HAP-1 (cell line): Measurements from ENCODE around the gene CRY2.
A peak's percentile ranks its signal among the peaks of the same experiment; 100 is the strongest.

Source experiments
- DNase-seq, 2 experiments: peaks; one replicate each; pipeline ENCODE4 v3.0.0-alpha.2; 2016 to 2020; ENCODE audit warnings: low spot score in 2 of 2
- H3K27me3 ChIP-seq: fragments of 250-450 bp; sonication (Bioruptor Pico); 2 replicates; pipeline ENCODE4 v1.5.1; 2020; ENCODE audit warnings: low read depth, mild to moderate bottlenecking, moderate library complexity
- H3K36me3 ChIP-seq: fragments of 250-450 bp; sonication (Bioruptor Pico); replicated peaks from 2 replicates; pipeline ENCODE4 v1.5.1; 2020; ENCODE audit warnings: mild to moderate bottlenecking
- H3K4me1 ChIP-seq: fragments of 250-450 bp; sonication (Bioruptor Pico); 2 replicates; pipeline ENCODE4 v1.5.1; 2020; ENCODE audit warnings: mild to moderate bottlenecking
- H3K4me3 ChIP-seq: fragments of 250-450 bp; sonication (Bioruptor Pico); 2 replicates; pipeline ENCODE4 v1.5.1; 2020; ENCODE audit warnings: mild to moderate bottlenecking, moderate library complexity
- H3K9me3 ChIP-seq: fragments of 250-450 bp; sonication (Bioruptor Pico); 2 replicates; pipeline ENCODE4 v1.5.1; 2020; ENCODE audit warnings: mild to moderate bottlenecking, moderate library complexity
- in situ Hi-C: fragments of 300-500 bp; cut with MboI; formaldehyde crosslinking; loops from 3 replicates; pipeline ENCODE4 v1.14.3; 2020; ENCODE audit warnings: low sequenced_read_pairs, inconsistent platforms, mixed read lengths

The CRY2 gene

GRCh38 chr11:45847911-45848316, 639 bp downstream of the CRY2 start:
- peaks cover 22% of the 10 kb centered on the region for H3K4me1 ChIP-seq
- H3K9me3 ChIP-seq: no peaks in the 10 kb centered on the region
- H3K36me3 ChIP-seq: no peaks in the 10 kb centered on the region
- peak overlapping the region; percentile 87 for H3K4me3 ChIP-seq
- no peaks in the 10 kb centered on the region for H3K27me3 ChIP-seq
- DNase-seq: peak in 1 of 2 experiments; percentile 49
- in situ Hi-C loops: no loop called here

GRCh38 chr11:45848654-45849081, 1.4 kb downstream of the CRY2 start:
- in situ Hi-C loops: no loop called here
- H3K4me3 ChIP-seq: peak overlapping the region; percentile 87

GRCh38 chr11:45850446-45850845, 3.2 kb downstream of the CRY2 start:
- peaks cover 24% of the 10 kb centered on the region for H3K4me1 ChIP-seq
- in situ Hi-C loops: no loop called here
- H3K36me3 ChIP-seq: no peaks in the 10 kb centered on the region
- H3K9me3 ChIP-seq: no peaks in the 10 kb centered on the region
- H3K27me3 ChIP-seq: no peaks in the 10 kb centered on the region
- H3K4me3 ChIP-seq: no peak overlapping the region
- DNase-seq: no peak

More at GRCh38 chr11:45848654-45849081, 1.4 kb downstream of the CRY2 start:
- H3K27me3 ChIP-seq: no peaks in the 10 kb centered on the region
- no peaks in the 10 kb centered on the region for H3K9me3 ChIP-seq
- peaks cover 24% of the 10 kb centered on the region for H3K4me1 ChIP-seq
- H3K36me3 ChIP-seq: no peaks in the 10 kb centered on the region
- DNase-seq: no peak

- Histone ChIP-seq H3K4me1 (peaks cover 24% of the 10 kb centered on the region), H3K27me3 (no peaks in the 10 kb centered on the region), H3K36me3 (no peaks in the 10 kb centered on the region), H3K4me3 (no peak overlapping the region), H3K9me3 (no peaks in the 10 kb centered on the region)
- in situ Hi-C loops: no loop called here
- DNase-seq: no peak
These were observed 4.0 kb downstream of the CRY2 start for GRCh38 chr11:45851228-45851627.

DNA sequence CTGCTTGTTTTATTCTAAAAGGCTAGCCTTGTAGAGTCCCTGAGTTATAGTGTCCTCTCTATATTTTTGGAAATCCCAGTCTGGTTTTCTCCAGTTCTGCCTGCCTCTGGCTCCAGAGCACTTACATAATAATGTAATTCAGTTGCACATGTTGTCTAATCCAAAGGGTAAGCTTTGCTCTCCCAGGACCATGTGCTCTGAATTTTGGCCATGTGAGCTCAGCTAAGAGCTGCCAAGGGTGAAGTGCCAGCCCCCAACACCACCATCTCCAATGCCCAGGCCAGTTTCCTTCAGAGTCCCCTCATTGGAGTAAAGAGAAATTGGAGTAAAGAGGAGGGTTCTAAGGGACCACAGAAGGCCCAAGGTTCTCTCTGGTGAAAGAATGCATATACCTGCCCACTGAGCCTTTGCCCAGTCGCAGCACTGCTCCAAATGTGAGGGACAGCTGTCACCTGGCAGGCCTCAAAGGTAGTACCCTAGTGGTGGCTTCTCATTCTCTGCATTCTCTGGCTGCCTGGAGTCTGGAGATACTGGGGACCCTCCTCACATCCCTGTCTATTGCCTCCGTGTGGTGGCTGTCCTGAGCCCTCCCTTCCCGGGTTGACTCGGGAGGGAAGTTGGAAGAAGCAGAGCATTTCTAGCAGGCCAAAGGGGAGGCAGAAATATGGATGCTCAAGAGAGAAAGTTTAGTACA, 4.9 kb downstream of the CRY2 start:
- Histone ChIP-seq H3K27me3 (no peaks in the 10 kb centered on the region), H3K9me3 (no peaks in the 10 kb centered on the region), H3K36me3 (peaks cover 5% of the 10 kb centered on the region), H3K4me3 (no peak overlapping the region), H3K4me1 (peaks cover 20% of the 10 kb centered on the region)
- in situ Hi-C loops: no loop called here
- DNase-seq: peak in 1 of 2 experiments; percentile 12

- in situ Hi-C loops: no loop called here
- Histone ChIP-seq H3K27me3 (no peaks in the 10 kb centered on the region), H3K4me3 (no peak overlapping the region), H3K9me3 (no peaks in the 10 kb centered on the region), H3K4me1 (peaks cover 20% of the 10 kb centered on the region), H3K36me3 (peaks cover 9% of the 10 kb centered on the region)
- no peak for DNase-seq
These were observed 5.4 kb downstream of the CRY2 start for GRCh38 chr11:45852712-45853101.

DNA sequence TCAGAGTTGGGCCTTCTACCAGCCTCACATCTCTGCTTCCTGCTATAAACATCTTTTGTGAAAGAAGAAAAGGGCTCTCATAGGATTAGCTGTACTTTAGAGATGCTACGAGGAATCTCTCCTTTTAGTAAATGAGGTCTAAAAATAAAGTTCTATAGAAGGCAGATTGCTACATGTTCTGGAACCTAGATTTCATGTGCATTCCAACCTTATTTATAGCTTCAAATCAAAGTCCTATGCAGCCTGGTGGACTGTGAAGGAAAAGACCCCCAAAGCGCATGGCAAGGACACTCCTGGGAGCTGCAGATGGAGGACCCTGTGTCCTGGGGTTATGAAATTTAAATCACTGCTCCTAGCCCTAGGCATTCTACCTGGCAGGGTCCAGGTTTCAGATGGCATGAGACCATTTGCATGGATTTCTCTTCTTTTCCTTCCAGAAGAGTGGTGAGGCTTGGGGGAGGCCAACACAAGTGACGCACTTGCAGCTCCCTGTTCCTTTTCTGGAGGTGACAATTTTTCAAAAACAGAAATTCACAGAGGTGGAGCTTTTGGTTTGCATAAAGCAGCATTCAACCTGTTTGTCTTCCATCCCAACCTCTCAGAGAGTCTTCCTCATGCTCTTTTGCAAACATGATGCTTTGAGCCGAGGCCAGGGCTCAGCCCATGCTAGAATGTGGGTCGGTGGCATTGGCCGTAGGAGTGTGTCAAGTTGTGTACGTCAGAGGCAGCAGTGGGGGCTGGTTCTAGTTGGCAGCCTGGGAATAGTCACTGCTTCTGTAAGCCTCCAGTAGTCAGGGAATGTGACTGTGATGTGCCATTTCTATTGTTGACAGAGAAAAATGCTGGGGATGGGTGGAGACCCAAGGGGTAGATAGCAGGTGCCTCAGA, 6.3 kb downstream of the CRY2 start:
- no peaks in the 10 kb centered on the region for H3K9me3 ChIP-seq

GRCh38 chr11:45855308-45855707, 8.0 kb downstream of the CRY2 start:
- peaks cover 20% of the 10 kb centered on the region for H3K4me1 ChIP-seq
- no peak for DNase-seq
- H3K4me3 ChIP-seq: no peak overlapping the region
- in situ Hi-C loops: no loop called here
- no peaks in the 10 kb centered on the region for H3K27me3 ChIP-seq
- H3K9me3 ChIP-seq: no peaks in the 10 kb centered on the region
- peaks cover 10% of the 10 kb centered on the region for H3K36me3 ChIP-seq

More for the DNA sequence above, 6.3 kb downstream of the CRY2 start:
- in situ Hi-C loops: no loop called here
- peaks cover 10% of the 10 kb centered on the region for H3K36me3 ChIP-seq
- no peak overlapping the region for H3K4me3 ChIP-seq
- H3K4me1 ChIP-seq: peaks cover 20% of the 10 kb centered on the region
- no peaks in the 10 kb centered on the region for H3K27me3 ChIP-seq
- no peak for DNase-seq

GRCh38 chr11:45856044-45856468, 8.8 kb downstream of the CRY2 start:
- H3K4me1 ChIP-seq: peaks cover 20% of the 10 kb centered on the region
- H3K4me3 ChIP-seq: no peak overlapping the region
- H3K36me3 ChIP-seq: peaks cover 12% of the 10 kb centered on the region
- H3K27me3 ChIP-seq: no peaks in the 10 kb centered on the region
- in situ Hi-C loops: no loop called here
- no peaks in the 10 kb centered on the region for H3K9me3 ChIP-seq
- no peak for DNase-seq

DNA sequence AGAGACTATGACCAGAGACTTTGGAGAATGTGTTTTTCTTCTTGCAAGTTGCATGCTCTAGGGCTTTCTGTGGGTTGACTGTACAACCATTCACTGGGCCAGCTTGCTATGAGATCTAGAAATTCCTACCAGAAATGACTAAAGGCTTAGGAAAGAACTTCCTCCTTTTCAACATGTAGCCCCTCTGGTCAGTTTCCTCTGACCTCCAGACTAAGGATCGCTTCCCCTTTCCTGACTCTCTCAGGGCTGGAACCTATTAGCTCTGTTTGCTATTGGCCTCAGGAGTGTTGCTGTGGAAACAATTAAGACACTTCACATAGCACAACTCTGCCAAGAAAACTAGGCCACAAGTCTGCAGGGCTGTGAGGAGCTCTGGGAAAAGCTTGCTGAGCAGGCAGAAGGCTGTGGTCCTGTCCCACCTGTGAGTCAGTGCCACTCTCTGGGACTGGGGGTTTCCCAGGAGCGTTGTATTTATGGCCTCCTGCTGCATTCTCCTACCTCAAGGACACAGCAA, 10.7 kb downstream of the CRY2 start:
- peaks cover 28% of the 10 kb centered on the region for H3K36me3 ChIP-seq
- no peak for DNase-seq
- H3K9me3 ChIP-seq: no peaks in the 10 kb centered on the region
- no peak overlapping the region for H3K4me3 ChIP-seq
- H3K27me3 ChIP-seq: no peaks in the 10 kb centered on the region
- in situ Hi-C loops: no loop called here
- H3K4me1 ChIP-seq: peaks cover 5% of the 10 kb centered on the region; the same call in 1 of the 2 replicates

GRCh38 chr11:45858751-45859398, 11.6 kb downstream of the CRY2 start:
- H3K27me3 ChIP-seq: no peaks in the 10 kb centered on the region
- in situ Hi-C loops: no loop called here
- H3K4me1 ChIP-seq: no peaks in the 10 kb centered on the region
- no peaks in the 10 kb centered on the region for H3K9me3 ChIP-seq
- H3K36me3 ChIP-seq: peaks cover 36% of the 10 kb centered on the region
- no peak for DNase-seq
- no peak overlapping the region for H3K4me3 ChIP-seq

DNA sequence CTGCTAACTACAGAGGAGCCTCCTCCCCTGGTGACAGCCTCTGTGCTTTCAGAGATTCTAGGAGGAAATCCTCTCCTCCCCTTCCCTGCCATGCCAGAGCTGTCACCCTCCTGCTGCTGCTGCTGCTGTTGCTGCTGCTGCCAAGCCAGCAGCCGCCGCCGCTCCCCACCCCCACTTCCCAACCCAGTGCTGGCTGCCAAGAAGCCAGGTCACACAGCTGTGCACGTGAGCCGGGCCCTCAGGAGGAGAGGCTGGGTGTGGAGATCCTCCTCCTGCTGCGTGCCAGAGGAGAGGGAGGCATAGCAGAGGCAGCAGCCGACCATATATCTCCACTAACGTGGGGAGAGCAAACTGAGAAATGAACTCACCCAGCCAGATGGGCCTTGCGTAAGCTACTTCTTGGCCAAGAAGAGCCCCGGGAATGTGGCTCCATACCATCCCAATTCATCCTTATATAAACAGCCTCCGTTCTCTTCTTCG, 12.4 kb downstream of the CRY2 start:
- Histone ChIP-seq H3K36me3 (peaks cover 37% of the 10 kb centered on the region), H3K4me1 (no peaks in the 10 kb centered on the region), H3K9me3 (no peaks in the 10 kb centered on the region), H3K4me3 (no peak overlapping the region), H3K27me3 (no peaks in the 10 kb centered on the region)
- in situ Hi-C loops: no loop called here
- DNase-seq: no peak

GRCh38 chr11:45860348-45860747, 13.1 kb downstream of the CRY2 start:
- H3K4me1 ChIP-seq: no peaks in the 10 kb centered on the region
- no peak overlapping the region for H3K4me3 ChIP-seq
- no peaks in the 10 kb centered on the region for H3K27me3 ChIP-seq
- no peaks in the 10 kb centered on the region for H3K9me3 ChIP-seq
- DNase-seq: no peak
- H3K36me3 ChIP-seq: peaks cover 37% of the 10 kb centered on the region
- in situ Hi-C loops: no loop called here
